ENCODE measurements around the gene DOCK3.

DNA sequence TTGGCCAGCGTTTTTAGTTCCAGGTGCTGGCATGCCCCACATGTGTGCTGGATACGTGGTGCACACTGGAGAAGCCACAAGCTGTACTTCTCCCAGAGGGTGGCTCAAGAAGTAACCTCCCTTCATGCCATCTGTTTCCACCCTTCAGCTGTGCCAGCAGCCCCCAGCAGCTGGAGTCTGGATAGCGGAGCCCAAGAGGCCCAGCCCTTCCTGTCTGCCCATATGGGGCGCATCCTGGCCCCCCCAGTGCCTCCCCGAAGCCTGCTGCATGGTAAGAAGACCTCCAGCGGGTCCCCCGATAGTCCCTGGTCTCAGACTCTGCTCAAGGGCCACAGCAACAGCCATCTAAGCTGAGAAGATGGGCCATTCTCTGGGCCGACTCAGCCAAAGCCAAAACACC lies 704.6 kb downstream of the DOCK3 start:
- TF ChIP-seq POLR2AphosphoS5 (IDR thresholded peaks at IDR 0.05; ENCODE audit: low read depth, low read length) (no peak), POLR2A (IDR thresholded peaks at IDR 0.05; ENCODE audit: low read depth, low read length) (no peak), SPI1 (IDR thresholded peaks at IDR 0.05; ENCODE audit: low read depth, low read length) (no peak)

Data from GM12891 (cell line).